Activated B cell treated with CpG ODN at 0.5 μM for 24 hours (primary cell): ENCODE measurements around the gene KDM3B. TPM values are rescaled to one million over a fixed set of nuclear protein-coding genes. Genes with fewer than 3 reads are reported as not detected.

ENCODE experiments used
- ATAC-seq: fragments of 200-7000 bp; cut with Tn5 transposase; one replicate; pipeline ENCODE4 v1.10.0; 2021; ENCODE audit warnings: low read depth, mild to moderate bottlenecking, moderate library complexity
- CTCF ChIA-PET: fragments of 350-600 bp; sonication (Branson Sonifier 250); formaldehyde crosslinking; loops from one replicate; lab custom pipeline; 2021; ENCODE audit warnings: antibody characterized with exemption; lab: Charles Lee
- POLR2A ChIA-PET: fragments of 350-600 bp; sonication (Branson Sonifier 250); formaldehyde crosslinking; loops from one replicate; lab custom pipeline; 2021; ENCODE audit warnings: antibody characterized with exemption; lab: Charles Lee
- DNase-seq: peaks from one replicate; pipeline ENCODE4 v3.0.0; 2022
- H3K27ac Mint-ChIP-seq: one replicate; pipeline ENCODE4 v1.8.0; 2020; ENCODE audit warnings: mixed read lengths
- H3K27me3 Mint-ChIP-seq: one replicate; pipeline ENCODE4 v1.8.0; 2021; ENCODE audit warnings: mixed read lengths
- H3K36me3 Mint-ChIP-seq: one replicate; pipeline ENCODE4 v1.8.0; 2021; ENCODE audit warnings: low read depth, mixed read lengths
- H3K4me1 Mint-ChIP-seq: one replicate; pipeline ENCODE4 v1.8.0; 2021; ENCODE audit warnings: mixed read lengths
- H3K4me3 Mint-ChIP-seq: one replicate; pipeline ENCODE4 v1.8.0; 2020; ENCODE audit warnings: mild to moderate bottlenecking, mixed read lengths
- H3K9me3 Mint-ChIP-seq: one replicate; pipeline ENCODE4 v1.8.0; 2020; ENCODE audit warnings: mixed read lengths
- CTCF ChIP-seq: fragments of 200-600 bp; IDR thresholded peaks from one replicate; pipeline ENCODE4 v1.8.0; 2022; ENCODE audit warnings: antibody characterized with exemption, mild to moderate bottlenecking
- intact Hi-C: fragments of 100-400 bp; cut with micrococcal nuclease; formaldehyde crosslinking; loops from one replicate; pipeline ENCODE4 v1.15.1; 2024
- total RNA-seq: library from RNA; stranded (reverse); gene quantifications from 2 replicates; pipeline ENCODE4 v1.2.3, GENCODE V29; 2022

KDM3B gene
- total RNA-seq, 1 donor from 2014 or later, result 94.0 TPM

DNA sequence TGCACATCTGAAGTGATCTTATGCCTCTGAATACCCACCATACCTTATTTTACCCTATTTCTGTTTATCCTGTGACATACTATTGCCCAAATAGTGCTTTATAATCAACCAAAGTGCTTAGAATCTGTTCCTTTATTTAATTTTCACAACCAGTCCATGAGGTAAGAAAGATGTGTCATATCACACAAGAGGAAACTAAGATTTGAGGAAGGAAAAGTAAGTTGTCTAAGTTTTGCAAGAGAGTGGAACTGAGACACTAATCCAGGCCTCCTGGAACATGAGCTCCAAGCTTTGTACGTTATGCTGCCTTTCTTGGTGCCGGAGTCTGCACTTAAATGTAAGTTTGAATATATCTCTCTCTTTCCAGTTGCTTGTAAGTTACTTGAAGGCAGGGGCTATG, 17.2 kb downstream of the KDM3B start:
- POLR2A ChIA-PET, result interaction anchor here (0.5 to 5.2 kb wide), 6 partner anchors 13 to 1746 kb away, joined by 3 to 41 read pairs (median 6); partner anchors contain the start of genes CDC25C, FAM53C and KDM3B
- TF ChIP-seq CTCF, result no peak
- Mint-ChIP-seq H3K27me3 (no peaks in the 10 kb centered on the region), H3K4me3 (peak overlapping the region; percentile 35), H3K27ac (peak overlapping the region; percentile 42), H3K4me1 (peaks cover 48% of the 10 kb centered on the region), H3K36me3 (peaks cover 22% of the 10 kb centered on the region), H3K9me3 (no peaks in the 10 kb centered on the region)
- ATAC-seq (peak; percentile 52), DNase-seq (no peak)
- CTCF ChIA-PET, result interaction anchor here (7.6 kb wide), 1 partner anchor 16 kb away, joined by 61 read pairs; the partner anchor contains the start of gene KDM3B
- intact Hi-C loops, result loop anchor here (1.0 kb wide), 1 partner anchor 16 kb away; no protein-coding TSS in a partner anchor

GRCh38 chr5:138370537-138370936, 18.1 kb downstream of the KDM3B start:
- H3K9me3 Mint-ChIP-seq, result no peaks in the 10 kb centered on the region
- ChIA-PET POLR2A (interaction anchor here (0.6 to 5.2 kb wide), 5 partner anchors 18 to 244 kb away, joined by 3 to 41 read pairs (median 7); partner anchors contain the start of genes CDC25C, FAM53C and KDM3B), CTCF (interaction anchor here (7.6 kb wide), 1 partner anchor 17 kb away, joined by 61 read pairs; the partner anchor contains the start of gene KDM3B)
- H3K27me3 Mint-ChIP-seq, result no peaks in the 10 kb centered on the region
- intact Hi-C loops, result no loop called here
- no peak for TF ChIP-seq CTCF
- H3K4me1 Mint-ChIP-seq, result peaks cover 48% of the 10 kb centered on the region
- H3K27ac Mint-ChIP-seq, result no peak overlapping the region
- H3K36me3 Mint-ChIP-seq, result peaks cover 27% of the 10 kb centered on the region
- ATAC-seq, result no peak
- DNase-seq, result no peak
- no peak overlapping the region for H3K4me3 Mint-ChIP-seq

GRCh38 chr5:138371454-138371853, 19.0 kb downstream of the KDM3B start:
- intact Hi-C loops, result no loop called here
- no peak overlapping the region for H3K4me3 Mint-ChIP-seq
- H3K9me3 Mint-ChIP-seq, result no peaks in the 10 kb centered on the region
- ChIA-PET POLR2A (interaction anchor here (0.7 to 5.2 kb wide), 3 partner anchors 16 to 26 kb away, joined by 5 to 41 read pairs (median 9); partner anchors contain the start of gene KDM3B), CTCF (interaction anchor here (7.6 kb wide), 1 partner anchor 18 kb away, joined by 61 read pairs; the partner anchor contains the start of gene KDM3B)
- H3K4me1 Mint-ChIP-seq, result peaks cover 44% of the 10 kb centered on the region
- H3K36me3 Mint-ChIP-seq, result peaks cover 33% of the 10 kb centered on the region
- H3K27me3 Mint-ChIP-seq, result no peaks in the 10 kb centered on the region
- H3K27ac Mint-ChIP-seq, result no peak overlapping the region
- DNase-seq, result no peak
- TF ChIP-seq CTCF, result no peak
- ATAC-seq, result no peak

- no peak for TF ChIP-seq CTCF
- DNase-seq (no peak), ATAC-seq (peak; percentile 34)
- Mint-ChIP-seq H3K4me1 (peaks cover 36% of the 10 kb centered on the region), H3K27me3 (no peaks in the 10 kb centered on the region), H3K9me3 (no peaks in the 10 kb centered on the region), H3K36me3 (peaks cover 41% of the 10 kb centered on the region), H3K27ac (peak overlapping the region; percentile 46), H3K4me3 (no peak overlapping the region)
- intact Hi-C loops, result no loop called here
- CTCF ChIA-PET, result interaction anchor here (7.6 kb wide), 1 partner anchor 19 kb away, joined by 61 read pairs; the partner anchor contains the start of gene KDM3B
- POLR2A ChIA-PET, result interaction anchor here (5.2 kb wide), 1 partner anchor 19 kb away, joined by 41 read pairs; the partner anchor contains the start of gene KDM3B
Observed at GRCh38 chr5:138372225-138372624, 19.7 kb downstream of the KDM3B start.

- Mint-ChIP-seq H3K27me3 (no peaks in the 10 kb centered on the region), H3K9me3 (no peaks in the 10 kb centered on the region), H3K36me3 (peaks cover 45% of the 10 kb centered on the region), H3K4me3 (no peak overlapping the region), H3K4me1 (peaks cover 34% of the 10 kb centered on the region), H3K27ac (peak overlapping the region; percentile 46)
- ChIA-PET POLR2A (interaction anchor here (5.2 kb wide), 1 partner anchor 20 kb away, joined by 41 read pairs; the partner anchor contains the start of gene KDM3B), CTCF (interaction anchor here (7.6 kb wide), 1 partner anchor 19 kb away, joined by 61 read pairs; the partner anchor contains the start of gene KDM3B)
- DNase-seq, result no peak
- no peak for TF ChIP-seq CTCF
- ATAC-seq, result no peak
- intact Hi-C loops, result no loop called here
Observed at GRCh38 chr5:138372653-138373052, 20.2 kb downstream of the KDM3B start.
